ENCODE measurements around the gene ALG14. TPM values are rescaled to one million over a fixed set of nuclear protein-coding genes. Genes with fewer than 3 reads are reported as not detected.

The ALG14 gene
- total RNA-seq, 1 donor from 2014 or later = 5.0 TPM

DNA sequence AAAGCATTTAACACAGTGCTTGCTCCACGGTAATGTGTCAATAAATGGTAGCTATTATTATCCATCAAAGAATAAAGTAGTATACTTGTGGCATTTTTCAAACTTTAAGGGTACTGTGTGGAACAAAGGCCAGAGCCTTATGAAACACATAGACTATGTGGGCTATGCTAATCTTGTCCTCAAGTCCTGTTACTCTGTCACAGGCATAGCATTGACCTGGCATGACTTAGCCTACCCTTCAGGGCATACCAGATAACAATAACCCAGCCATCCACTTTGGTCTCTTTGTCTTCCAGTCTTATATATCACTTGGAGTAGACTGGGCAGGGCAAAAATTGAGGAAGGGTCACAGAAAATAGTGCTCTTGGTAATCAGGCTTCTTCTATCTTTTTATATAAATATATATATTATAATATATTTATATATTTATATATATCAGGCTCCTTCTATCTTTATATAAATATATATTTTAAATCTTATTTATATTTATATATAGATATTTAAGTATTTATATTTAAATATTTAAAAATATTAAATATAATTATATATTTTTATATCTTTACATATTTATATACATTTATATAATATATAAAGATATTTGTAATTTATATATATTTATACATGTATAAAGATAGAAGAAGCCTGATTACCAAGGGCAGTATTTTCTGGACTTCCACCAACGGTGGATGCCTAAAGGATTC is 79.7 kb downstream of the ALG14 start:
- no peak for DNase-seq (ENCODE audit: extremely low spot score, unreplicated experiment)
- no peaks in the 10 kb centered on the region for H3K27me3 Mint-ChIP-seq
- H3K36me3 Mint-ChIP-seq = no peaks in the 10 kb centered on the region
- H3K9me3 Mint-ChIP-seq = peaks cover 4% of the 10 kb centered on the region
- peaks cover 37% of the 10 kb centered on the region for H3K4me1 Mint-ChIP-seq (ENCODE audit: unreplicated experiment)
- no peak for TF ChIP-seq CTCF (conservative IDR thresholded peaks at IDR 0.05)
- no peak overlapping the region for H3K27ac Mint-ChIP-seq
- no peak overlapping the region for H3K4me3 Mint-ChIP-seq

GRCh38 chr1:94992161-94992560 is 80.6 kb downstream of the ALG14 start:
- H3K27ac Mint-ChIP-seq = no peak overlapping the region
- peaks cover 4% of the 10 kb centered on the region for H3K9me3 Mint-ChIP-seq
- H3K36me3 Mint-ChIP-seq = no peaks in the 10 kb centered on the region
- DNase-seq (ENCODE audit: extremely low spot score, unreplicated experiment) = no peak
- peaks cover 30% of the 10 kb centered on the region for H3K4me1 Mint-ChIP-seq (ENCODE audit: unreplicated experiment)
- TF ChIP-seq CTCF (conservative IDR thresholded peaks at IDR 0.05) = no peak
- H3K27me3 Mint-ChIP-seq = no peaks in the 10 kb centered on the region
- no peak overlapping the region for H3K4me3 Mint-ChIP-seq

- peaks cover 4% of the 10 kb centered on the region for H3K9me3 Mint-ChIP-seq
- TF ChIP-seq CTCF (conservative IDR thresholded peaks at IDR 0.05) = no peak
- no peak overlapping the region for H3K27ac Mint-ChIP-seq
- no peak for DNase-seq (ENCODE audit: extremely low spot score, unreplicated experiment)
- H3K36me3 Mint-ChIP-seq = no peaks in the 10 kb centered on the region
- H3K4me1 Mint-ChIP-seq (ENCODE audit: unreplicated experiment) = peaks cover 31% of the 10 kb centered on the region
- H3K4me3 Mint-ChIP-seq = no peak overlapping the region
- H3K27me3 Mint-ChIP-seq = no peaks in the 10 kb centered on the region
These were observed 82.8 kb downstream of the ALG14 start for GRCh38 chr1:94989911-94990473.

- H3K4me1 Mint-ChIP-seq (ENCODE audit: unreplicated experiment) = peaks cover 35% of the 10 kb centered on the region
- no peak overlapping the region for H3K27ac Mint-ChIP-seq
These were observed 83.4 kb downstream of the ALG14 start for GRCh38 chr1:94989398-94989797.

GRCh38 chr1:94988356-94988755 is 84.4 kb downstream of the ALG14 start:
- no peak for TF ChIP-seq CTCF (conservative IDR thresholded peaks at IDR 0.05)
- Mint-ChIP-seq H3K4me1 (ENCODE audit: unreplicated experiment) (peaks cover 34% of the 10 kb centered on the region), H3K27ac (peak overlapping the region; percentile 8), H3K4me3 (no peak overlapping the region), H3K36me3 (no peaks in the 10 kb centered on the region), H3K9me3 (peaks cover 4% of the 10 kb centered on the region), H3K27me3 (no peaks in the 10 kb centered on the region)
- DNase-seq (ENCODE audit: extremely low spot score, unreplicated experiment) = no peak

More at GRCh38 chr1:94989398-94989797, 83.4 kb downstream of the ALG14 start:
- no peak for TF ChIP-seq CTCF (conservative IDR thresholded peaks at IDR 0.05)
- Mint-ChIP-seq H3K27me3 (no peaks in the 10 kb centered on the region), H3K4me3 (no peak overlapping the region), H3K36me3 (no peaks in the 10 kb centered on the region), H3K9me3 (peaks cover 4% of the 10 kb centered on the region)
- DNase-seq (ENCODE audit: extremely low spot score, unreplicated experiment) = no peak
